GM21360 (cell line): ENCODE measurements around the gene GTF3A.

Source experiments
- ATAC-seq: cut with Tn5 transposase; IDR thresholded peaks from one replicate; pipeline ENCODE4 v1.9.1; 2021; ENCODE audit warnings: mild to moderate bottlenecking, moderate library complexity; ENCODE audit not compliant: unreplicated experiment

Gene GTF3A

DNA sequence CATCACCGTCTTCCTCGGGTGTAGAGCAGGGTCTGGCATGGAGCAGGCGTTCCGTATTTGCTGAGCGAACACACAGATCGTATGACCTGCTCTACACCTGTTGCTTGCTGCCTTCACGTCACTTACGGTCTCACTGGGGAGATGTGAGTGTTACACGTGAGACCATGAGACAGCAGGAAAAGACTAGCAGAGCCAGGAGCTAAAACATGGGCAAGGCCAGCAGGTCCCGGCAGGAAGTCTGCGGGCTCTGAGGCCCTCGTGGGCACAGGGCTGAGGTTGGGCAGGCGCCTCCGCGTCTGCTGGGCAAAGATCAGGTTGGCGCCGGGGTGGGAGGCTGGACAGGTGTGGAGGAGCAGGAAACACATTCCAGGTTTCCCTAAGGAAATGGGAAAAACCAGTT is 19.7 kb upstream of the GTF3A start:
- no peak for ATAC-seq

DNA sequence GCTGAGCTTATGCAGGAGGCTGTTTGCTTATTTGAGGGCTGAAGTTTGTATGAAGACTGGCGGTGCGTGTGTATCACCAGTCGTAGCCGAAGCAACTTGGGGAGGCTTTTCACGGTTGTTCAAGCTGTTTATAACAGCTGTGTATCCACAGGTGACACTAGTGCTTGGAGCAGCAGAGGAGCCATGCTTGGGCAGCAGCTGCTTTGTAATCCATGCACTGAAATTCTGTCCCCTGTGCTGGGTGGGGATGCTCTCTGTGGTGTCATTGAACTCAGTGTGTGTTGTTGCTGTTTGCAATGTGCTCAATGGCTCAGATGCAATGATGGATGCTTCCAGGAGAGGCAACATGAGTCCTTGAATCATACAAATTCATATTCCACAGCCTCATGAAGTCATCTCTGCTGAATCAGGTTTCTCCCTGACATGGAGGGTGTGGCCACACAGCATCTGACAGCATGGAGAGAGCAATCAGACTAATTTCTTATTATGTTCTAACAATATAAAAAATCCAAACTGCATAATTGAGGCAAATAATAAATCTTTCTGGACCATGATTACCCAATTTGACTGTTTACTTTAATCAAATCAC is 18.8 kb upstream of the GTF3A start:
- ATAC-seq: no peak

DNA sequence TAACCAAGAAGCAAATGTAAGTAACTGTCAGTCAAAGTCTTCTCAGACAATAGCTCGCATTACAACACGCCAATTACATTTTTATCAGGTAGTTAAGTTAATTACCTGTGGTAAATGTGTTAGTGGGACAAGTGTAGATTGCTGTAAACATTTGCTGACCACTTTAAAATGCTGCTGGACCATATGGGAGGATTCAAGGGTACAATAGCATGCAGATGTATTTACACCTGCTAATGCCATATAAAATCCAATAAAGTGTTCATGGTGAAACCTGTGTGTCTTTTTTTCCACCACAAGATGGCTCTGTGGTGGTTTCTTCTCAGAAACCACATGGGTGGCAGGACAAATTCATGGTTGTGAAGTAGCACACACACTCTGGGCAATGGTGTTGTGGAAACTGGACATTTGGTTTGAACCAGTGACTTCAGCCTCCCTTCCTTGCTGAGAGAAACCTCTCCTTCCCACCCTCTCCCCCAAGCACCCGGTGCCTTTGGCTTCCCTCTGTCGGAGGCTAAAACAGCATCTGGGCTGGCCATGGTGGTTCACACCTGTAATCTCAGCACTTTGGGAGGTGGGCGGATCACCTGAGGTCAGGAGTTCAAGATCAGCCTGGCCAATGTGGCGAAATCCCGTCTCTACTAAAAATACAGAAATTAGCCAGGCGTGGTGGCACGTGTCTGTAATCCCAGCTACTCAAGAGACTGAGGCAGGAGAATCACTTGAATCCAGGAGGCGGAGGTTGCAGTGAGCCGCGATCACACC is 18.1 kb upstream of the GTF3A start:
- ATAC-seq: no peak

DNA sequence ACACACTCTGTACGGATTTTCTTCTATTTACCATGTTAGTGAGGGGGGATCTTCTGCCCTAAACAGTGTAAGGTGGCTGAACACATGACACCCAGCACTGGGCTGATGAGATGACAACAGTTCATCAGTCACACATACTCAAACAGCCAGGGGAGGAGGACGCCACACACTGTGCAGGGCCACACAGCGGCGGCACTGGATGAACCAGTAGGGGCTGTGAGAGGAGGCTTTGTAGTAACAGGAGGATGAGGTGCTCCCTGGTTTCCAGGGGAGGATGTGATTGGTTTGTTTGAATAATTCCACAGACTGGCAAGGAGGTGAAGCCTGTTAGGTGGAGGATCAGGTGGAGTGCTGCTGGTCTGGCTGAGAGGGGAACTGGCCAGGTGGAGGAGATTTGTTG is 16.3 kb upstream of the GTF3A start:
- no peak for ATAC-seq

DNA sequence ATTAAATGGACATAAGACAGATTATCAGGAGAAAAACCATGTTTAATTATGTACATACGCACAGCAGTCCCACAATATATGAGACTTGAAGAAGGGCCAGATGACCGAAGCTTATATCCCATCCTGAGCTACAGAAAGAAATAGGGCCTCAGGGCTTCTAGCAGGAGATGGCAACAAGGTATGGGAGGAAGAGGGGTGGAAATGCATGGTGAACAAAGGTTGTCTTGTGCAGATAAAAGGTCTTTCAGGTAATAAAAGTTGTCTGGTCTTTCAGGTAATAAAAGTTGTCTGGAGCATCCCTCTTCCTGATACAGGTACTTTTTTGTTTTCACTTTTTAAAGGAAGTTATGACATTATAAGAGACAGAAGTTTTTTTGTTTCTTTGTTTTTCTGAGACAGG is 15.4 kb upstream of the GTF3A start:
- no peak for ATAC-seq

DNA sequence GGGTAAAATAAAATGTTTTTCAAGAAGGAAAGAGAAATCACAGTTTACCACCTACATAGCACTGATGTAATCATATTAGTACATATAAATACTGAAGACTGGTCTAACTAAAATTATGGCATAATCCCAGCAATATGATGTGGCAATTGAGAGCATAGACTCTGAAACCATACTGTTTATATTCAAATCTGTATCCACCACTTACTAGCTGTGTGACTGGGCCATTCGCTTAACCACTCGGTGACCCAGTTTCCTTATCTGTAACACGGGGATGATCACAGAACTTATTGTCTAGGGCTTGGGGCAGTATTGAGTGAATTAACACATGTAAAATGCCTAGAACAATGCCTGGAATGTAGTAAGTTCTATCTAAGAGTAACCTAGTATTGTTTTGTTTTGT is 13.1 kb upstream of the GTF3A start:
- ATAC-seq: no peak

DNA sequence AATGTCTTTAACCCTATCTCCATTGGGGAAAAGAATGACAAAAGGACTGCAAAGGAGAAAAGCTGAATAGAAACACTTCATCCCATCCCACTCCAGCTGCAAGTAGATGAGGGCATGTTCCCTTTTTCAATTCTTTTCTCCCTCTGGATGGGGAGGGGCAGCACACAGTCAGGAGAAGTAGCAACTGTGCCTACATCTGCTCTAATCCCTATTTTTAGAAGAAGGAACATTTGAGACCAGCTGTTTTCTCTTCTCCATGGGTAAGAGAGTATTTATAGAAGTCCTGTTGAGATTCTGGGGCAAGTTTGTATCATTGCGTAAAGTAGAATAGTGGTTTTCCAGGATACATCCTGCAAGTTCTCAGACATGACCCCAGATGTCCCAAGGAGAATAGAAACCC is 9.3 kb upstream of the GTF3A start:
- no peak for ATAC-seq

DNA sequence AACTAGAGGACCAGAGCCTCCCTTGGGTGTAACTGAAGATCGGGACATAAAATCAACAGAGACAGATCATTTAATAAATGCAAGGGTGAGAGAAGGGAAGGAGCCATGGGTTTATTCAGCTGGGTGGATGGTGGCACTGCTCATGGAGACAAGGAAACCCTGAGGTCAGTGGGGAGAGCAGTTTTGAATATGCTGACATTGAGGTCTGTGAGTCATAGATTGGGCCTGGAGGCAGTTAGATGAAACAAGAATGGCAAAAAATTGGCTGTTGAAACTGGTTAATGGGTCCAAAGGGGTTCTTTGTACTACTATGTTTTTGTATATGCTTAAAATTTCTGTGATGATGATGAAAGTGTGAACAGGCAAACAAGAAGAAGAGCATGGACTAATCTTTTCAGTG is 5.1 kb upstream of the GTF3A start:
- no peak for ATAC-seq

DNA sequence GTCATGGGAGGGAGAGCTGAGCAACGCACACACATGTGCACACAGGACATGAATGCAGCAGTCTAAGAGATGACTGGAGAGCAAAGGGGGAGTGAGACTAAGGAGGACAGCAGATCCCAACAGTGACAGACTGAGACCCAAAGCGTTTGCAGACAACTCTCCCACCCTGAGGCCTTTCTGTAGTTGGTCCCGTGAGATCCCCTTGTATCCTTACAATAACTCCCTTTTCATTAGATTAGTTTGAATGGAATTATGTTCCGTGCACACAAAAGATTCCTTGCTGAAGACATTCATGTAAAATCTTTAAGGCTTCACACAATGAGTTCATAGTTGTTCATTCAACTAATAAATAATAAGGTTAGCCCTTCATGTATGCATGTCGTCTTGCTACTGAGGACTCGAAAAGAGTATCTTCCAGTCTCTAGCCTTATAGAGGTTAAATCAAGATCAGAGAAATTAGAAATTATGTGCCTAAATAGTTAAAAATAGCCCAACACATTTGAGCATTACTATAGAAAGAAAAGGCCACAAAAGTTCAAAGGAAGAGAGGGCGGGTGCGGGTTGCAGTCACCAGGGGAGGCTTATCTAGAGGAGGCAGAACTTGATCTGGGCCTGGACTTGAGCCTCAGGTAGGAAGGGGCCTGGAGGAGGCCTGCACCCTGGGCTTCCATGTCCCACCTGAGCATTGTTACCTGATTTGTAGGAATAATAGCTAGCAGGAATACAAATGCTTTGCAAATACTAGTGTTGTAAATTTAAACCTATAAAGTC is 3.1 kb upstream of the GTF3A start:
- no peak for ATAC-seq

DNA sequence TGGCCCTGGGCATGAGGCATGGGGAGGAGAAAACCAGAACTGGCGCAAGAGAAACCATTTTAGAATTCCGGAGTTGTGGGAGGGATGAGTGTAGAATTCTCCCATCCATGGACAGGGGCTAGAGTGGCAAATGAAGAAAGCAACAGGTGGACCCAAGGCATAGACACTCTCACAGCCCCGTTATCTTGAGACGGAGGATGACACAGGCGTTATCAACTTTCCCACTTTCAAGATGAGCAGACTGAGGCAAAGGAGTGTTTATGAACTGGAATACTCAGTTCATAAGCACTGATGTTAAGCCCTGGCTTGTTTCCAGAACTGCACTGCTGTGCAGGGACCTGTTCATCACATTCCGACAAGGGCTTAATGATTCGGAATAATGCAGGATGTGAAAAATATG is 1.1 kb upstream of the GTF3A start:
- no peak for ATAC-seq

DNA sequence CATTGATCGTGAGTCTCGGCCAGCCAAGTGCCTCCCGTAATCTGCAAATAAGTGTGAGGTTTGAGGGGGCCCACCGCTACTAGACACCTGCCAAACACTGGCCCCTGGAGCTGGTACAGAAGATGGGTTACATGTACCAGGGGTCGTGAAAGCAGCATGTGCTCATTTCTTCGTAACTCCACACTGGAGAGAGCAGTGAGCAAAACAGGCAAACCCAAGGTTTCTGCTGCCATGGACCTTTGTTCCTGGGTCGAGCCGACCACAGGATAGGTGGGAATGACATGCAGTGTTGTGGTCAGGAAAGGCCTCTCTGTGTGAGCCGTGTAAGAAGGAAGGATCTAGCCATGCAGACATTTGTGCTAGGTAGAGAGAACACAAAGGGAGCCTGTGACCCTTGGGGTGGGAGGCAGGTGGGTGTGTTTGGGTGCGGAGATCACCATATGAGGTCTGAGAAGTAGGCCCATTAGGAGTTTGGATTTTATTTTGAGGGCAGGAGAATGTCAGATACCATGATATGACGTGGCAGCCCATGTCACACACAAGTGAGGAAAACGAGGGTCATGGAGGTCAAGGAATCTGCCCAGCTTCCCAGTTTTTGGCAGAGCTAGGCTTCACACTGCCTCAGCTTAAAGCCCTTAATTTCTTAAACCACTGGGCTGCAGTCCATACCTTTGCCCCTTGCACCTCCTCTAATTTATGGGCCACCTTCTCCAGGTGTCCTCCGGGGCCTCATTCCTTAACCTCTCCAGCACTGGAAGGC is 919 bp downstream of the GTF3A start:
- ATAC-seq: no peak

DNA sequence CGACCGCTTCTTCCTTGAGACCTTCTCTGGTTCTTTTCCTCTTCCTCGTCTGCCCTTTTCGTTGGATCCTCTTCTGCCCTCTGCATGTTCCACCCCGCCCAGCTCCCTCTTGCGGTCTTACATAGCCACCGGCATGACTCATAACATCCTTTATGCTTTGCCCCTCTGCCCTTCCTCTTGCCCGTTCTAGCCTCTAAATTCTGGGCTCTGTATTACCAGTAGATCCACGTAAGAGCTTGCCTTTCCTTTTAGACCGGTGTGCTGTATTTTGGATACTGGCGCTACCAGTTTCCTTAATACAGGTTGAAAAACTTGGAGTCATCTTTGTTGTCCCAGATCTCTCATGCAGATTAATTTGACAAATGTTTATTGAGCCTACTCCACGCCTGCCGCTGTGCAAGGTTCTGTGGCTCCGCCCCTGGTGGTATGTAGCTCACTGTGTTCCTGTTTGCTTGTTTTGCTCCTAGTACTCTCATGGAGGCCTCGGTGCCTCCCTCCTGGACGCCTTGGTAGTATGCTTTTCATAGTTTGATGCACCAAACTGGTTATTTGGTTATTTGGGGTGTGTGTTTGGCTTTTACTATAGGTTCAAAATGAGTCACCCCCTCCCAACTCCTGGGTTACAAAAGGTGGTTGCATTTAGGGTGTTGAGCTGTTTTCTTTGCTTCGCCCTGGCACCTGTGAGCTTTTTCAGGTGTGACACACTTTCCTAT is 1.7 kb downstream of the GTF3A start:
- ATAC-seq: peak; percentile 52

DNA sequence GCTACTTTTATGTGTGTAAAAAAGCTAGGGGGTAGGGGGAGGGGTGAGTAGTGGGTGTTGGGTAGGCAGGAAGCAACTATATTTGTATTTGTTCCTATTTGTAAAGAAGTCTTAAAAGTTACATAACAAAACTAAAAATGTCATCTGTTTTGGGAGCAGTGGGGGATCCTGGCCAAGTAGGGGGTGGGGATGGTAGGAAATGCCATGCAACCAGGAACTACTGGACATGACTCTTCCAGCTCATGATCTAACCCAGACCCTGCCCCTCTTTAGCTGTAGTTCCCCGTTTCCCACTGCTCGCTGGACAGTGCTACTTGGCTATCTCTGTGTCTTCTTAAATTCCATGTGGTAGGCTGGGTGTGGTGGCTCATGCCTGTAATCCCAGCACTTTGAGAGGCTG is 3.2 kb downstream of the GTF3A start:
- no peak for ATAC-seq

DNA sequence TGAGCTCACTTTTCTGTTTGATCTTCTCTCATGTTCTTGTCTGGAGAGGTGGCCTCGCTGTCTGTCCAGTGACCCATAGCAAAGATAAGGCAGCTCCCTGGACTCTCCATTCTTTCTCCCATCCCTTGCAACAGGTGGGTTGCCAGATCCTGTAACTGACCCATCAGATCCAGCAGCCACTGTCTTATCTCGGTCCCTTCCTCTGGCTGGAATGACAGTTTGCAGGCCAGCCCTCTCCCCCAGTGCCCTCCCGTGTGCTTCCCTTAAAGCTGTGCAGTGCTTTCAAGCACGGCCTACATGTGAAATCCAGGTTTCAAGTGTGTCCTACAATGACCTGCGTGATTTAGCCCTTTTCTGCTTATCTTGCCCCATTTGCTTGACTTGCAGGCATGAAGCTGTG is 3.7 kb downstream of the GTF3A start:
- no peak for ATAC-seq

DNA sequence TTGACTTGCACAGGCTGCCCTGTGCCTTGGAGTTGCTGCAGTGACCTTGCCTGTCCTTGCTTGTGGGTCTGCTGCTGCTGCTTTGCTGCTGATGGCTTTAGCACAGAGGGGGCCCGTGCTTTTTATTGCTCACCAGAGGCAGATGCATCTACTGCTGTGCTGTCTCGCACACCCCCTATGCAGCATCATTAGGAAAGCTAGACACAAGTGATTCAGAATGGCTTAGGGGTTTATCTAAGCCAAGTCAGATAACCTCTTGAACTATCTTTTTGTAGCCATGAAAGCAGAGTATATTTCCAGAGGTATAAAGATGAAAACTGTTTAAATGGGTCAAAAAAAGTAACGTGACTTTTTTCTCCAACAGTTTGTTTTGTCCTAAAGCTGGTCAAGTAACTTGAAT is 7.8 kb downstream of the GTF3A start:
- ATAC-seq: no peak

DNA sequence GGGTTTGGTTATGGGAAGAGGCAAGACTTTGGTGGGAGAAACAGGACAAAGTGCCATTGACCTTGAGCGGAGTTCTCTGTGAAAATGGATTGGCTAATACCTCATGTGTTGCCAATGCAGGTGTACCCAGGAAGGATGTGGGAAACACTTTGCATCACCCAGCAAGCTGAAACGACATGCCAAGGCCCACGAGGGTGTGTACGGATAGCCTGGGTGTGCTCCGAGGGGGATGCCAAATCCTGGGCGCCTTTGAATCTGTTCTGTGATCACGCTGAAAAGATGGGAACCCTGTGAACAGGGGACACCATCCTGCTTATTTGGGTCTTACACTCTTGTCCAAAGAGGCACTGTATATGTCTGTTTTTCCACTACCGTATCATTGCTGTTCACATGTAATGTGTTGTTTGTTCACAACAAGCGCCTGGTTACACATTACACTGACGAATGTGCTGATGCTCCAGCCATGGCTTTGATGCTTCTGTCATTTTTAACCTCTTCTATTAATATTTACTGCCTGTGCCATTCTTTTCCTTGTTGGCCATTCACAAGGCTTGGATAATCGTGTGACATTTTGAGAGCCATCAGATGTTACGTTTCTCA is 8.3 kb downstream of the GTF3A start:
- ATAC-seq: no peak

DNA sequence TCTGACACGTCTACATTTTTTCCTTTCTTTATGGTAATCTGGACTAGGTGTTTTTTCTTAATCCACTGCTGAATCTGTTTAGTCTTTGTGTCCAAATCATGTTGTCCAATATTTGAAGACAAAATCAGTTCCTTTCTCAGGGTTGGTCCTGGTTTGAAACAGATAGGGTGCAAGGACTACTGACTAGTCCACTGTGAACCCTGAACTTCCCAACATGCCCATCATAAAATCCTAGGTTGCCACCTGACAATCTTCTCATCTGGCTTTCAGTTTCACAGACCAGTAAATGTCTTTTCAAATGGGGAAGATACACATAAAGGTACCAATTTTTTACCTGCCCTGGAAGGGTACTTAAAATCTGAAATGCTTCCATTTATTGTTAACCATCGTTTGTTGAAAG is 12.7 kb downstream of the GTF3A start:
- no peak for ATAC-seq

DNA sequence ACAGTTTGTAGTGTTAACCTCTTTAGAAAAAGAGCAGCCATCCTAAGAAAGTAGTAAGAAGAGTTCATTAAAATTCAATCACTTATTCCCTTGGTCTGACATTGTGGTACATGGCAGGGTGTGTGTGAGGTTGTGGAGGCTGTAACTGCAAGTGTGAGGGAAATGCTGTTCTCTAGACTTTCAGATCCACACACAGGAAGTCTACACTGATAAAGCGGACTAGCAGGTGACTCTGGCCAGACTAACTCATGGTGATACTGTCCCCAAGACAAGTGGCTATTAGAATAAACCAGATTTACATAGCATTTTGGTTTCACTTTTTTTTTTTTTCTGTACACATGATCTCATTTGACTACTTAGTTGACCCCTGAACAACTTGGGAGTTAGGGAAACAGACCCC is 16.0 kb downstream of the GTF3A start:
- no peak for ATAC-seq

DNA sequence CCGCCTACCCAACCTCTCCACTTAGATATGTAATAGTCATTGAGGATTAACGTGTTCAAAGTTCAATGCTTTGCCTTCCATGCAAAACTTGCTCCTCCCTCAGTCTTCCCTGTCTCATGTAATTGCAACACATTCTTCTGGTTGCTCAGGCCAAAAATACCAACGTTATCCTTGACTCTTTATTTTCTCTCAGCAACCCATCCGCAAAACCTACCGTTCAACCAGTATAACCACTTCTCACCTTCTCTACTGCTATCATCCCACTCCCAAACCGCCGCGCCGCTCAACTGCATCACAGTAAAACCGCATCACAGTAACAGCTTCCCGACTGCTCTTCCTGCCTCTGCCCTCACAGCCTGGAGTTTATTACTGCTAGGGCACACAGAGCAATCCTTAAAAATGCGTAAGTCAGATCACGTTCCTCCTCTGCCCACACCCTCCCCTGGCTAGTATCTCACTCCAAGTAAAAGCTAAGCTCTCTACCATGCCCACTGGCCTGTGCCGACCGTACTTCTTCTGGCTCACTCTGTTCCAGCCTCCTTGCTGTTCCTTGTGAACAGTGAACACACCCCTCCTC is 17.7 kb downstream of the GTF3A start:
- no peak for ATAC-seq

DNA sequence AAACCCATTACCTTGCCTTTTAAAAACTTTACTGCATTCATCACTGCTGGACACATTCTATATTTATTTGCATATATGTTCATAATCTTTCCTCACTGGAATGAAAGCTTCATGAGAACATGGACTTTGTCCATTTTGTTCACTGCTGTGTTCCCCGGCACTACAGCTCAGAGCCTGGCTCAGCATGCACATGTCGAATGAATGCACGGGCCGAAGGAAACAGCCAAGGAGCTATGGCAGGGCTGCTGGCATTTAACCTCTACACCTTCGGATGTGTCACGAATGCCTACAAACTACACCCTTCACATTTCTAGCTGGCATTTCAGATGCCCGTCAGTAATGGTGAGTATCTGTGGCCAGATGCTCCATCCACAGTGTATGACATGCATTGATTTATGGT is 18.4 kb downstream of the GTF3A start:
- no peak for ATAC-seq
